Measurements from ENCODE around the gene GLI3. TPM values are rescaled to one million over a fixed set of nuclear protein-coding genes. Genes with fewer than 3 reads are reported as not detected.

GLI3 gene
- total RNA-seq, 1 experiment from 2014 or later = 45.0 TPM

DNA sequence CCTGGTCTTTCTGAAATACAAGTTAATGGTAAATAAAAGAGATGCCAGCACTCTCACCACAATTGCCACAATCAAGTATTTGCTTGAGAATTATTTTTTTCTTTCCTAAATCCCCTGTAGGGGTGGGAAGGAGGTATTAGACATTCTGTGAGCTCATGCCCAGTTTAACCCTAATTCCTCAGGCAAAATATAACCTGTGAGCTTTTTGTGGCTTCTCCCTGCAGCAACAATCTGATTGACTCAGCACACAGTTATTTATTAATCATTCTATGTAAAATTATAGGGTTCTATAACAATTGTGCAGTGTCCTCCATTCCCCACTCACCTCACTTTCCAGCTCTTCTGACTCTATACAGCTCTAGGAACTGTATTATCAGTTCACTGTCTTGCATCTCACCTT is 66.3 kb downstream of the GLI3 start:
- H4K8ac ChIP-seq (replicated peaks; ENCODE audit: insufficient read length, low read depth, low read length) = no peak overlapping the region
- H2BK12ac ChIP-seq (ENCODE audit: insufficient read length, low read depth, low read length) = no peak overlapping the region
- no peak overlapping the region for H2AFZ ChIP-seq (ENCODE audit: low read length)
- no peak overlapping the region for H3K18ac ChIP-seq (ENCODE audit: insufficient read length, low read depth, low read length)
- no peak overlapping the region for H2BK120ac ChIP-seq (ENCODE audit: low read depth, low read length, poor library complexity, severe bottlenecking)
- H3K9ac ChIP-seq (ENCODE audit: extremely low read depth, insufficient read length, low read length) = no peak overlapping the region
- H2AK5ac ChIP-seq (ENCODE audit: insufficient read length, low read length) = no peak overlapping the region
- H3K4me2 ChIP-seq (ENCODE audit: insufficient read depth, insufficient read length, low read length) = no peak overlapping the region
- no peak overlapping the region for H3K27ac ChIP-seq (ENCODE audit: insufficient read length, low read depth, low read length)
- H3K14ac ChIP-seq (ENCODE audit: insufficient read depth, low read length) = no peak overlapping the region
- Mint-ChIP-seq H3K36me3 (ENCODE audit: insufficient read depth in 1 of 3, low read depth in 3 of 3) (peaks cover 0 to 4% (median 4%) of the 10 kb centered on the region in 3 experiments; a peak in 1 of 7 replicates), H3K27ac (no peak overlapping the region), H3K27me3 (ENCODE audit: low read depth) (no peaks in the 10 kb centered on the region), H3K4me3 (no peak overlapping the region), H3K9me3 (no peaks in the 10 kb centered on the region), H3K4me1 (peaks cover 5 to 9% of the 10 kb centered on the region in 2 experiments; a peak in 2 of 4 replicates)
- no peak overlapping the region for H3K23ac ChIP-seq (ENCODE audit: insufficient read length, low read depth, low read length)
- no peaks in the 10 kb centered on the region for H3K4me1 ChIP-seq (ENCODE audit: insufficient read depth, low read length)
- H2BK15ac ChIP-seq (ENCODE audit: low read depth, low read length) = no peak overlapping the region
- H3K56ac ChIP-seq (ENCODE audit: insufficient read length, low read depth, low read length) = no peak overlapping the region
- no peaks in the 10 kb centered on the region for H3K27me3 ChIP-seq (ENCODE audit: insufficient read depth, low read length)
- TF ChIP-seq, protein P1, sequence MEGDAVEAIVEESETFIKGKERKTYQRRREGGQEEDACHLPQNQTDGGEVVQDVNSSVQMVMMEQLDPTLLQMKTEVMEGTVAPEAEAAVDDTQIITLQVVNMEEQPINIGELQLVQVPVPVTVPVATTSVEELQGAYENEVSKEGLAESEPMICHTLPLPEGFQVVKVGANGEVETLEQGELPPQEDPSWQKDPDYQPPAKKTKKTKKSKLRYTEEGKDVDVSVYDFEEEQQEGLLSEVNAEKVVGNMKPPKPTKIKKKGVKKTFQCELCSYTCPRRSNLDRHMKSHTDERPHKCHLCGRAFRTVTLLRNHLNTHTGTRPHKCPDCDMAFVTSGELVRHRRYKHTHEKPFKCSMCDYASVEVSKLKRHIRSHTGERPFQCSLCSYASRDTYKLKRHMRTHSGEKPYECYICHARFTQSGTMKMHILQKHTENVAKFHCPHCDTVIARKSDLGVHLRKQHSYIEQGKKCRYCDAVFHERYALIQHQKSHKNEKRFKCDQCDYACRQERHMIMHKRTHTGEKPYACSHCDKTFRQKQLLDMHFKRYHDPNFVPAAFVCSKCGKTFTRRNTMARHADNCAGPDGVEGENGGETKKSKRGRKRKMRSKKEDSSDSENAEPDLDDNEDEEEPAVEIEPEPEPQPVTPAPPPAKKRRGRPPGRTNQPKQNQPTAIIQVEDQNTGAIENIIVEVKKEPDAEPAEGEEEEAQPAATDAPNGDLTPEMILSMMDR (conservative IDR thresholded peaks at IDR 0.05) = no peak
- H3K79me2 ChIP-seq (ENCODE audit: insufficient read depth, low read length) = no peaks in the 10 kb centered on the region
- H3T11ph ChIP-seq (ENCODE audit: low read length) = no peak overlapping the region
- H2BK20ac ChIP-seq (ENCODE audit: low read depth, low read length, poor library complexity, severe bottlenecking) = no peak overlapping the region
- peaks cover 3% of the 10 kb centered on the region for H3K79me1 ChIP-seq (ENCODE audit: insufficient read depth, low read depth, low read length, poor library complexity, severe bottlenecking)
- no peaks in the 10 kb centered on the region for H4K20me1 ChIP-seq (ENCODE audit: control insufficient read depth, insufficient read depth, insufficient read length)
- no peak overlapping the region for H2BK5ac ChIP-seq (ENCODE audit: insufficient read length, low read length)
- H3K23me2 ChIP-seq (ENCODE audit: insufficient read length, low read depth, low read length, poor library complexity, severe bottlenecking) = no peaks in the 10 kb centered on the region
- no peak for DNase-seq
- no peak overlapping the region for H4K91ac ChIP-seq (ENCODE audit: insufficient read length, low read depth, low read length)
- H3K9me3 ChIP-seq (ENCODE audit: control insufficient read depth, low read depth, low read length) = no peaks in the 10 kb centered on the region
- H3K4ac ChIP-seq (ENCODE audit: low read depth, low read length) = no peak overlapping the region
- no peak overlapping the region for H4K5ac ChIP-seq (ENCODE audit: insufficient read length, low read depth, low read length)
